HG03354 (cell line): ENCODE data around the gene ARMCX1.
A peak's percentile ranks its signal among the peaks of the same experiment; 100 is the strongest.
"Not testable (repeated sequence)": the region's sequence is repeated elsewhere in the genome, so short reads cannot be mapped to it uniquely, and the experiment has no call there.

Experiments
- ATAC-seq: cut with Tn5 transposase; IDR thresholded peaks from one replicate; pipeline ENCODE4 v1.9.1; 2021; ENCODE audit warnings: mild to moderate bottlenecking; ENCODE audit not compliant: unreplicated experiment, poor library complexity, severe bottlenecking

The ARMCX1 gene

DNA sequence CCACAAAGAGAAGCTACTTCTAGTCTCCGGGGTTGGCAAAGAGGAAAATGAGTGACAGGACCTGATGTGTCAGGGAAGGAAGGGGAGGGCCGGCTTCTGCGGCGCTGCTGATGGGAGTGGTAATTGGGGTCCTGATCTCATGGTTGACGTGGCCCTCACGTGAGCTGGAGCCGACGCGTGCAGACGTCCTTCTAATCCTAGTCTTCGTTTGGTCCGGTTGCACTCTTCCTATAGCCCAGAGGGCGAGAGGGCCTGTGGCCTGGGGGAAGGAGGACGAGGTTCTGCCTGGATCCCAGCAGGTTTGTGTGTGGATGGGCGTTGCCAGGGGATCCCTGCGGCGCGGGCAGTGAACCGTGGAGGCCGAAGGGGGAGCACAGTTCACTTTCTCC is at the start of gene ARMCX1:
ARMCX1 (plus strand) TSS at position 186 of the 389 bp plus-strand sequence. CDS start 2,384 bp downstream, outside the sequence.
- no peak for ATAC-seq

GRCh38 chrX:101502929-101503328 is 47.4 kb upstream of the ARMCX1 start:
- ATAC-seq = not testable (repeated sequence)

- ATAC-seq = no peak
These were observed 43.0 kb upstream of the ARMCX1 start for GRCh38 chrX:101507372-101507771.

DNA sequence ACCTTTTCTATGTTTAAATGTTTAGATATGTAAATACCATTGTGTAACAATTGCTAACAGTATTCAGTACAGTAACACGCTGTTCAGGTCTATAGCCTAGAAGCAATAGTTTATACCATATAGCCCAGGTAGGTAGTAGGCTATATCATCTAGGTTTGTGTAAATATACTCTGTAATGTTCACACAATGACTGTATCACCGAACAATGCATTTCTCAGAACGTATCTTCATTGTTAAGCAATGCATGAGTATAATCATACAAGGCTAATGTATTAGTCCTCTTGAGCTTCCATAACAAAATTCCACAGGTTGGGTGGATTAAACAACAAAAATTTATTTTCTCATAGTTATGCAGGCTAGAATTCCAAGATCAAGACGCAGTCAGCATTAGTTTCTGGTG is 42.4 kb upstream of the ARMCX1 start:
- no peak for ATAC-seq

- ATAC-seq = no peak
These were observed 19.4 kb upstream of the ARMCX1 start for GRCh38 chrX:101530944-101531343.

DNA sequence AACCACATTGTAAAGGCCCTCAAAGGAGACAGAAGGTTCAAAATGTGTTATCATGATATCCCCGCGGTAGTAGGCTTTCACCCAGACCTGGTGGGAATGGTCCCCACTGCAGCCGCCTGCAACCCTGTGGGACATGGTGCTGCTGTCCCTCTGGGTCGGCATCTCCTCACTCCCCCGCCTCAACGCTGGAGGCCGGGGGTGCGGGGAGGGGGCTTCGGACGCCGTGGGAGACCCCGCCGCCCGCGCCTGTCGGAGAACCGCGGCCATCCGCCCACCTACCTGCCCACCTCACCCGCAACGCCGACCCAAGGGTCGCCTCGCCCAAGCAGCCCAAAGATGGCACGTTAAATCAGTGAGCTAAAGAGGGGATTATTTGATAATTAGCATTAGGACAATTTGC is 11.2 kb upstream of the ARMCX1 start:
- no peak for ATAC-seq

- no peak for ATAC-seq
These were observed 518 bp downstream of the ARMCX1 start for GRCh38 chrX:101550751-101551379.

DNA sequence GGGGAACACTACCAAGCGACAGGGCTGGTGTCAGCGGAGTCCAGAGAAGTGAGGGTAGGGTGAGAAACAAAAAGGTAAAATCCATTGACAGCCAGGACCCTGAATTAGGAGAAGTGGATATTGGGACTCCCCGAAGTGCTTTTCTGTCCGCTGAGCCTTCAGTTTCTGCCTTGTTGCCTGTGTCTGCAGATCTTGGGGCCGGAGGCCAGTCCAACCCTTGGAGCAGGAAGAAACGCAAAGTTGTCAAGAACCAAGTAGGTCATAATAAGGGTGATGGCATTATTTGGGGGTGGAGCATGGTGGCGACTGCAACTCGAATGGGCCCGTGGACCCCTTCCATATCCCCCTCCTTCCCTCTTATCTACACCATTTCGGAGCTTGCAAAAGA is 1.0 kb downstream of the ARMCX1 start:
- ATAC-seq = no peak

DNA sequence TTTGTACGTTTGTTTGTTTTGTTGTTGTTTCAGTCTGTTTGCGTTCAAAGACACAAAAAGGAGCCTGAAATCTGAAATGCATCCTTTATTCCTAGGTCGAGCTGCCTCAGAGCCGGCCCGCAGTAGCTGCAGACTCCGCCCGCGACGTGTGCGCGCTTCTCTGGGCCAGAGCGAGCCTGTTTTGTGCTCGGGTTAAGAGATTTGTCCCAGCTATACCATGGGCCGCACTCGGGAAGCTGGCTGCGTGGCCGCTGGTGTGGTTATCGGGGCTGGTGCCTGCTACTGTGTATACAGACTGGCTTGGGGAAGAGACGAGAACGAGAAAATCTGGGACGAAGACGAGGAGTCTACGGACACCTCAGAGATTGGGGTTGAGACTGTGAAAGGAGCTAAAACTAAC is 2.4 kb downstream of the ARMCX1 start:
- no peak for ATAC-seq

GRCh38 chrX:101564651-101565050 is 14.3 kb downstream of the ARMCX1 start:
- no peak for ATAC-seq

GRCh38 chrX:101595739-101596419 is 45.5 kb downstream of the ARMCX1 start:
- ATAC-seq = peak; percentile 99

- ATAC-seq = not testable (repeated sequence)
These were observed 49.2 kb downstream of the ARMCX1 start for GRCh38 chrX:101599592-101599991.

DNA sequence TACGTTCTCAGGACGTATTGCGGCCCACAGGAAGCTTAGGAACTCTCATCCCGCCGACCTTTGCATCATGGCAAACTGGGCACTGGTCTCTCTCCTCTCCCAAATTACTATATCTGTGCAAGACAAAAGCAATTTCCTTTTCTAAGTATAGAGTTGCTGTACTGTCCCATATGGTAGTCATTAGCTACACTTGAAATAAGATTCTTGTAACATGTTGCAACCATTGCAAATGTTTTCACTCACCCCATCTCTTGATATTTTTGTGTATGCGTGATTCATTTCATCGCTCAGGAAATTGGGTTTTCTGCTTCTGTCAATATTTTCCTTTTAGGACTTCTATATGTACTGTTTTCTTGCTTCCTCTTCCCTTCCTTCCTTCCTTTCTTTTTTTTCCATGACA is 51.7 kb downstream of the ARMCX1 start:
- no peak for ATAC-seq
